Stomach smooth muscle (tissue), 2 donors: ENCODE results near the gene CD74.

Experiments
- H3K27ac ChIP-seq: one replicate; pipeline ENCODE4 v1.7.0; 2013; ENCODE audit warnings: mild to moderate bottlenecking, low read length, inconsistent platforms
- H3K27me3 ChIP-seq, 2 donors: one replicate each; pipeline ENCODE4 v1.7.0; 2013; ENCODE audit warnings: low read length in 2 of 2; ENCODE audit not compliant: insufficient read depth in 2 of 2, control insufficient read depth in 1 of 2
- H3K36me3 ChIP-seq, 2 donors: one replicate each; pipeline ENCODE4 v1.7.0; 2013; ENCODE audit warnings: low read length in 2 of 2; ENCODE audit not compliant: control insufficient read depth in 2 of 2, insufficient read depth in 2 of 2
- H3K4me1 ChIP-seq: one replicate; pipeline ENCODE4 v1.7.0; 2013; ENCODE audit warnings: low read length; ENCODE audit not compliant: control insufficient read depth, insufficient read depth
- H3K4me3 ChIP-seq, 2 donors: one replicate each; pipeline ENCODE4 v1.7.0; 2013; ENCODE audit warnings: low read length in 2 of 2
- H3K9ac ChIP-seq, 2 donors: one replicate each; pipeline ENCODE4 v1.7.0; 2013; ENCODE audit warnings: low read length in 2 of 2, mild to moderate bottlenecking in 1 of 2
- H3K9me3 ChIP-seq, 2 donors: one replicate each; pipeline ENCODE4 v1.7.0; 2013; ENCODE audit warnings: low read length in 2 of 2; ENCODE audit not compliant: control insufficient read depth in 2 of 2
- donor health status: healthy.
- donor health status: Pancreatic carcinoma.

CD74 gene

GRCh38 chr5:150393096-150393645, 19.5 kb downstream of the CD74 start:
- no peak overlapping the region for H3K9ac ChIP-seq
- H3K9me3 ChIP-seq, result no peaks in the 10 kb centered on the region
- H3K4me3 ChIP-seq, result no peak overlapping the region
- no peaks in the 10 kb centered on the region for H3K4me1 ChIP-seq
- H3K27ac ChIP-seq, result no peak overlapping the region
- H3K27me3 ChIP-seq, result no peaks in the 10 kb centered on the region
- peaks cover 37 to 48% of the 10 kb centered on the region in 2 donors for H3K36me3 ChIP-seq

GRCh38 chr5:150392680-150393079, 20.0 kb downstream of the CD74 start:
- peaks cover 38 to 52% of the 10 kb centered on the region in 2 donors for H3K36me3 ChIP-seq

GRCh38 chr5:150391986-150392385, 20.7 kb downstream of the CD74 start:
- Histone ChIP-seq H3K27ac (no peak overlapping the region), H3K9ac (no peak overlapping the region), H3K4me1 (no peaks in the 10 kb centered on the region), H3K27me3 (no peaks in the 10 kb centered on the region), H3K36me3 (peaks cover 45 to 54% of the 10 kb centered on the region in 2 donors), H3K9me3 (no peaks in the 10 kb centered on the region), H3K4me3 (no peak overlapping the region)

More at GRCh38 chr5:150392680-150393079, 20.0 kb downstream of the CD74 start:
- no peak overlapping the region for H3K27ac ChIP-seq
- H3K27me3 ChIP-seq, result no peaks in the 10 kb centered on the region
- no peaks in the 10 kb centered on the region for H3K4me1 ChIP-seq
- no peak overlapping the region for H3K9ac ChIP-seq
- H3K9me3 ChIP-seq, result no peaks in the 10 kb centered on the region
- H3K4me3 ChIP-seq, result no peak overlapping the region

- H3K4me1 ChIP-seq, result no peaks in the 10 kb centered on the region
- no peak overlapping the region for H3K4me3 ChIP-seq
- no peaks in the 10 kb centered on the region for H3K27me3 ChIP-seq
- peaks cover 51 to 56% of the 10 kb centered on the region in 2 donors for H3K36me3 ChIP-seq
- H3K9me3 ChIP-seq, result no peaks in the 10 kb centered on the region
- no peak overlapping the region for H3K27ac ChIP-seq
- no peak overlapping the region for H3K9ac ChIP-seq
Observed at GRCh38 chr5:150391064-150391834, 21.5 kb downstream of the CD74 start.

GRCh38 chr5:150389531-150390266, 23.0 kb downstream of the CD74 start:
- H3K9me3 ChIP-seq, result no peaks in the 10 kb centered on the region
- H3K9ac ChIP-seq, result no peak overlapping the region
- H3K36me3 ChIP-seq, result peaks cover 53 to 64% of the 10 kb centered on the region in 2 donors
- H3K27me3 ChIP-seq, result no peaks in the 10 kb centered on the region
- no peak overlapping the region for H3K4me3 ChIP-seq
- no peaks in the 10 kb centered on the region for H3K4me1 ChIP-seq
- H3K27ac ChIP-seq, result no peak overlapping the region

- H3K4me1 ChIP-seq, result no peaks in the 10 kb centered on the region
- no peaks in the 10 kb centered on the region for H3K9me3 ChIP-seq
- no peak overlapping the region for H3K27ac ChIP-seq
- H3K36me3 ChIP-seq, result peaks cover 63 to 71% of the 10 kb centered on the region in 2 donors
- no peak overlapping the region for H3K4me3 ChIP-seq
- H3K27me3 ChIP-seq, result no peaks in the 10 kb centered on the region
- no peak overlapping the region for H3K9ac ChIP-seq
Observed at GRCh38 chr5:150386024-150386855, 26.5 kb downstream of the CD74 start.

GRCh38 chr5:150384701-150385100, 28.0 kb downstream of the CD74 start:
- H3K27me3 ChIP-seq, result no peaks in the 10 kb centered on the region
- H3K9ac ChIP-seq, result no peak overlapping the region
- H3K36me3 ChIP-seq, result peaks cover 68 to 74% of the 10 kb centered on the region in 2 donors
- H3K4me1 ChIP-seq, result no peaks in the 10 kb centered on the region
- H3K9me3 ChIP-seq, result no peaks in the 10 kb centered on the region
- no peak overlapping the region for H3K27ac ChIP-seq
- no peak overlapping the region for H3K4me3 ChIP-seq

- Histone ChIP-seq H3K27ac (peak overlapping the region; percentile 46), H3K9ac (no peak overlapping the region), H3K9me3 (peaks cover 0 to 6% of the 10 kb centered on the region in 2 donors), H3K36me3 (peaks cover 80 to 83% of the 10 kb centered on the region in 2 donors), H3K4me1 (no peaks in the 10 kb centered on the region), H3K4me3 (no peak overlapping the region), H3K27me3 (no peaks in the 10 kb centered on the region)
Observed at GRCh38 chr5:150377964-150378694, 34.6 kb downstream of the CD74 start.

GRCh38 chr5:150376799-150377771, 35.6 kb downstream of the CD74 start:
- Histone ChIP-seq H3K27ac (peak overlapping the region; percentile 46), H3K9ac (no peak overlapping the region)

More at GRCh38 chr5:150376799-150377771, 35.6 kb downstream of the CD74 start:
- no peak overlapping the region for H3K4me3 ChIP-seq
- peaks cover 80 to 84% of the 10 kb centered on the region in 2 donors for H3K36me3 ChIP-seq
- H3K4me1 ChIP-seq, result no peaks in the 10 kb centered on the region
- peaks cover 0 to 6% of the 10 kb centered on the region in 2 donors for H3K9me3 ChIP-seq
- no peaks in the 10 kb centered on the region for H3K27me3 ChIP-seq
